Measurements from ENCODE around the gene PHF12. TPM values are rescaled to one million over a fixed set of nuclear protein-coding genes. Genes with fewer than 3 reads are reported as not detected.

PHF12 gene
- total and polyA plus RNA-seq, 8 donors: 8.3 to 206 (median 24.7) TPM

DNA sequence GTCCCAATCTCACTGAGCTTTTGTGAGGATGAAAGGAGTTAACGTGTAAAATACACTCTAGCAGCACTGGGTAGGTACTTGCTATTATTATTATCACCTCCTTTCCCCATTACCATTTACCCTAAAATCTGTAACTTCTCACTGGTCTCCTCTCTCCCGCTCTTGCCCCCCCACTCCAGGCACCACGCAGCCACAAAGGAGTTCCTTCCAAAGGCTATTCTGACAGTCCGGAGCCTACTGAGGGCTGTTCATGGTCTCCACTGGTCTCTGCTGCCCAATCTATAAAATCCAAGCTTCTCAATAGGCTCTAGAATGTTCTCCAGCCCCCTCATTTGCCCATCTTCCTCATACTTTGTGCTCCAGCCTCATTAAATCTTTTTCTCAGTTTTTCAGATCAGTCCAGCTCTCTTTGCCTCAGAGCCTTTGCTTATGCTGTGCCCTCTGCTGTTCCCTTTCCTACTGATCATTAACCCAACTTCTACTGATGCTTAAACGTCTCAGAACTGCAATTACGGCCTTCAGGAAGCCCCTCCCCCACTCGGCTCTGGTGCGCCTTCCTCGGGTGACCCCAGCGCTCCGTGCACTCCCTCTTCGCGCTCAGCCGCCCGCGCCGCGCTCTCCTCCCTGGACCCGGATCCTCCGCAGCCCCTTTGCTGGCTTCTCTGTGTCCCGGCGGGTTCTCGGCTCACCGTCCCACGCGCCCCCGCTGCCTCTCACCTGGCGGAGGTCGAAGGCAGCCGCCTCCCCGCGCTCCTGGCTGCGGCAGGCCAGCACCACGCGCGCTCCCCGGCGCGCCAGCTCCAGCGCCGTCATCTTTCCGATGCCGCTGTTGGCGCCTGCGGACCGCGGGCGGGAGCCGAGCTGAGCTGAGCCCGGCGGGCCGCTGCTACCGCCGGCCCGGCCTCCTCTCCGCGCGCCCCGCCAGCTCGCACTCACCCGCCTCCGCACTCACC is 49.2 kb downstream of the PHF12 start:
- intact Hi-C loops (cut with DNase I; ENCODE audit: low total_unique reads): no loop called here
- no peak for TF ChIP-seq POLR2AphosphoS5 (IDR thresholded peaks at IDR 0.05)
- TF ChIP-seq POLR2A (IDR thresholded peaks at IDR 0.05): no peak
- TF ChIP-seq, protein P1, sequence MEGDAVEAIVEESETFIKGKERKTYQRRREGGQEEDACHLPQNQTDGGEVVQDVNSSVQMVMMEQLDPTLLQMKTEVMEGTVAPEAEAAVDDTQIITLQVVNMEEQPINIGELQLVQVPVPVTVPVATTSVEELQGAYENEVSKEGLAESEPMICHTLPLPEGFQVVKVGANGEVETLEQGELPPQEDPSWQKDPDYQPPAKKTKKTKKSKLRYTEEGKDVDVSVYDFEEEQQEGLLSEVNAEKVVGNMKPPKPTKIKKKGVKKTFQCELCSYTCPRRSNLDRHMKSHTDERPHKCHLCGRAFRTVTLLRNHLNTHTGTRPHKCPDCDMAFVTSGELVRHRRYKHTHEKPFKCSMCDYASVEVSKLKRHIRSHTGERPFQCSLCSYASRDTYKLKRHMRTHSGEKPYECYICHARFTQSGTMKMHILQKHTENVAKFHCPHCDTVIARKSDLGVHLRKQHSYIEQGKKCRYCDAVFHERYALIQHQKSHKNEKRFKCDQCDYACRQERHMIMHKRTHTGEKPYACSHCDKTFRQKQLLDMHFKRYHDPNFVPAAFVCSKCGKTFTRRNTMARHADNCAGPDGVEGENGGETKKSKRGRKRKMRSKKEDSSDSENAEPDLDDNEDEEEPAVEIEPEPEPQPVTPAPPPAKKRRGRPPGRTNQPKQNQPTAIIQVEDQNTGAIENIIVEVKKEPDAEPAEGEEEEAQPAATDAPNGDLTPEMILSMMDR (IDR thresholded peaks at IDR 0.05): no peak
- no peak for TF ChIP-seq EP300 (IDR thresholded peaks at IDR 0.05)
- peak overlapping the region; percentile 84 to 91 (median 89) for H3K27ac ChIP-seq
- H3K9me3 ChIP-seq: no peaks in the 10 kb centered on the region
- H3K4me3 ChIP-seq: peak overlapping the region; percentile 65 to 94 (median 75)
- H3K4me1 ChIP-seq: peaks cover 16 to 57% (median 42%) of the 10 kb centered on the region in 4 donors
- H3K36me3 ChIP-seq: peaks cover 15 to 18% (median 17%) of the 10 kb centered on the region in 4 donors
- WGBS, 5 donors: 3 to 7% (median 4%) methylated on average over 31 to 62 of the region's 62 CpGs
- peak; percentile 46 to 78 for DNase-seq
- no peaks in the 10 kb centered on the region for H3K27me3 ChIP-seq

DNA sequence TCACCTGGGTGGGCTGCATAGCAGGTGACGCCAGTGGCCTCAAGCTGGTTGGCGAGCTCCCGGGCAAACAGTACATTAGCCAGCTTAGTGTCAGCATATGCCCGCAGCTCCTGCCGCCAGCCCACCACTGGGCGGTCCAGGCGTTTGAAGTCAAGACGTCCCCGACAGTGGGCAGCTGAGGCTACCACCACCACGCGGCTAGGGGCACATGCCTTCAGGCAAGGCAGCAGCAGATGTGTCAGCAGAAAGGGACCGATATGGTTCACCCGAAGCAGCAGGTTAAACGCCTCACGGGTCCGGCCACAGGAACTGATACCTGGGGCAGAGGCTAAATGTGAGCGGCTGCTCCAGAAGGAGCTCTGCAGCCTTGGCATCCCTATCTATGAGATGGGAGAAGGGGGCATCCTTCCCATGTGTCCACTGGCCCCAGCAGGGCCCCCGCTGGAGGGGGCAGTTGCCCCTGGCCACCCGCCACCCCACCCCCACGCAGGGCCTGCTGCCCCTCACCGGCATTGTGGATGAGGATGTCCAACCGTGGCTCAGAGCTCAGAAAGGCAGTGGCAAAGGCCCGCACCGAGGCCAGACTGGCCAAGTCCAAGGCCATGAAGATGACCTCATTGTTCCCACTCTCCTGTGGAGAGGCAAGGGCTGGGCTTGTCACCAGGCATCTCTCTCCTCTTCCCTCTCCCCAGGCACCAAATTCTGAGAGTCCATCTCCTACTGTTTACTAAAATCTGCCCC is 50.2 kb downstream of the PHF12 start:
- Histone ChIP-seq H3K27ac (peak overlapping the region in 2 of 5 donors; percentile 90 to 91), H3K4me1 (peaks cover 22 to 55% (median 45%) of the 10 kb centered on the region in 4 donors), H3K9me3 (no peaks in the 10 kb centered on the region), H3K36me3 (peaks cover 7 to 8% (median 7%) of the 10 kb centered on the region in 4 donors), H3K27me3 (no peaks in the 10 kb centered on the region), H3K4me3 (peak overlapping the region in 2 of 4 donors; percentile 65 to 94)
- no peak for DNase-seq
- 91 to 93% (median 93%) methylated on average over 20 to 24 of the region's 24 CpGs for WGBS, 5 donors
- intact Hi-C loops (cut with DNase I; ENCODE audit: low total_unique reads): no loop called here
- TF ChIP-seq POLR2AphosphoS5 (IDR thresholded peaks at IDR 0.05) (no peak), EP300 (IDR thresholded peaks at IDR 0.05) (no peak), POLR2A (IDR thresholded peaks at IDR 0.05) (no peak)
- TF ChIP-seq, protein P1 (IDR thresholded peaks at IDR 0.05): no peak

DNA sequence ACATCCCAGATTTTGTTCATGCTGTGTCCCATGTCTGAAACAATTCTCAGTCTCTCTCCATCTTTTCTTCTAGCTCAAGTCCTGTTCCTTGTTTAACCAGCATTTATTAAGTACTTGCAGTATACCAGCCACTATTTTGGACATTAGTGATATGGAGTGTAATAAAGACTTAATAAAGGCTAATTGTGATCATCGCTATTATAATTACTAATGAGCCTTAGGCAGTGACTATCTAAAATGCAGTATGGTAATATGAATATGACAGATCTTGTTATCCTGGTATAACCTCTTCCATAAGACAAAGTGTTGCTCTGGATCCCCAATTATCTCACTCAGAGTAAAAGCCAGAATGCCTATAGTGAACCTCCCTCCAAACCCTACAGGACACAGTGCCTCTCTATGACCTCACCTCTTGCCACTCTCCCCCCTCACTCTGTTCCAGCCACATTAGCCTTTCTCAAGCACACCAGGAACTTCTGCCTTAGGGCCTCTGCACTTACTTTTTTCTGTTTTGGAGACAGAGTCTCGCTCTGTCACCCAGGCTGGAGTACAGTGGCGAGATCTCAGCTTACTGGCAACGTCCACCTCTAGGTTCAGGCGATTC is 52.0 kb downstream of the PHF12 start:
- no peak for DNase-seq
- H3K27ac ChIP-seq: peak overlapping the region in 1 of 5 donors; percentile 97
- no peak overlapping the region for H3K4me3 ChIP-seq
- peaks cover 27 to 68% (median 53%) of the 10 kb centered on the region in 4 donors for H3K4me1 ChIP-seq
- intact Hi-C loops (cut with DNase I; ENCODE audit: low total_unique reads): no loop called here
- 93 to 99% (median 96%) methylated on average over 5 of the region's 5 CpGs for WGBS, 5 donors
- TF ChIP-seq POLR2AphosphoS5 (IDR thresholded peaks at IDR 0.05): no peak
- no peaks in the 10 kb centered on the region for H3K27me3 ChIP-seq
- no peaks in the 10 kb centered on the region for H3K36me3 ChIP-seq
- no peaks in the 10 kb centered on the region for H3K9me3 ChIP-seq

DNA sequence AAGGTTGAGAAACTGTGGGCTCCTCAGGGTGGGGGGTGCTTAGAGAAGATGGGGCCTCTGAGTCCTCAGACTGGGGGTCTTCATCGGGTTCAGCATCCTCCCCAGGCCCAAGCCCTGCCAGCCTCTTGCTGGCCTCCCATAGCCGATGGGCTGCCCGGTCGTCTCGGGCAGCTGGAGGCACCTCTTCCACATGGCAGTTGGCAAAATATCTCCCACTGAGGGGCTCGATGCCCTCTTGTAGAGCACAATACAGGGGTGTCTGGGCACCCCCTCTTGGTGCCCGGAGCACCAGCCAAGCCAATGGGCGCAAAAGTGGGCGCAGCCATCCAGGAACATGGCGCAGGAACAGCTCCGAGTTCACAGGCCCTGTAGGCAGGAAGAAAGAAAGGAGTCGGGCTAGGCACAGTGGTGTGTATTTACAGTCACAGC is 52.8 kb downstream of the PHF12 start:
- no peaks in the 10 kb centered on the region for H3K9me3 ChIP-seq
- 87 to 94% (median 90%) methylated on average over 11 to 12 of the region's 12 CpGs for WGBS, 5 donors
- H3K4me3 ChIP-seq: peak overlapping the region in 1 of 4 donors; percentile 93
- no peak for TF ChIP-seq EP300 (IDR thresholded peaks at IDR 0.05)
- TF ChIP-seq, protein P1 (IDR thresholded peaks at IDR 0.05): no peak
- no peak for TF ChIP-seq POLR2A (IDR thresholded peaks at IDR 0.05)
- no peak for TF ChIP-seq POLR2AphosphoS5 (IDR thresholded peaks at IDR 0.05)
- H3K27me3 ChIP-seq: no peaks in the 10 kb centered on the region
- no peaks in the 10 kb centered on the region for H3K36me3 ChIP-seq
- peak overlapping the region in 4 of 5 donors; percentile 91 to 97 (median 96) for H3K27ac ChIP-seq
- intact Hi-C loops (cut with DNase I; ENCODE audit: low total_unique reads): no loop called here
- no peak for DNase-seq
- H3K4me1 ChIP-seq: peaks cover 24 to 68% (median 51%) of the 10 kb centered on the region in 4 donors
